NCI-H2107 treated with DMSO at 0.1 percent for 48 hours (cell line): Measurements from ENCODE around the gene TBXAS1.
"Not testable (repeated sequence)": the region's sequence is repeated elsewhere in the genome, so short reads cannot be mapped to it uniquely, and the experiment has no call there.

Source experiments
- DNase-seq: peaks from one replicate; lab custom pipeline; 2025; ENCODE audit not compliant: unreplicated experiment; lab: John Stamatoyannopoulos, UW

The TBXAS1 gene

DNA sequence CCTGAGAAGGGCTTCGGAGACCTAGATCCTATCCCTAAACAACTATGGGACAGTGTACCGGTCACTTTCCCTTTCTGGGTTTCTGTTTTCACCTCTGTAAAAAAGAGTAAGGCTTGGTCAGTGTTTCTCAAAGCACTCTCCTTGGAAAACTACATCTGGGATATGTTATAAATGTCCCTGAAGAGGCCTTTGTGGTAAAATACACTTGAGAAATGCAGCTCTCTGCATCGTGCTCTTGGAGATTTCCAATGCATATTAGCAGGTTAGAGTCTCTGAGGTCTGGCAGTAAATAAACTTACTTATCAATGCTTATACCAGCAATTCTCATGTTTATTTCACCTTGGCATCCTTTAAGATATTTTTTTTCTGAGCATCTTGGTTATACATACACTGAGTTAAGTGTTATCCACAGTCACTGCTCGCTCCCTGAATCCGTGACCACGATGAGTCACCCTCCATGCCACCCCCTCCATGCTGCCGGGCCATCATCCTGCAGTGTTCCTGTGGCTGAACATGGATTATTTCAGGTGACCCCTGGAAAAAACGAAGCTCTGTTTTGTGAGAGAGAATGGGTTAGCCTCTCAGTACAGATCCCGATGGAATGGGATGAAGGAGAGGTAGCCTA, 3.3 kb upstream of the TBXAS1 start:
- DNase-seq, result no peak

DNA sequence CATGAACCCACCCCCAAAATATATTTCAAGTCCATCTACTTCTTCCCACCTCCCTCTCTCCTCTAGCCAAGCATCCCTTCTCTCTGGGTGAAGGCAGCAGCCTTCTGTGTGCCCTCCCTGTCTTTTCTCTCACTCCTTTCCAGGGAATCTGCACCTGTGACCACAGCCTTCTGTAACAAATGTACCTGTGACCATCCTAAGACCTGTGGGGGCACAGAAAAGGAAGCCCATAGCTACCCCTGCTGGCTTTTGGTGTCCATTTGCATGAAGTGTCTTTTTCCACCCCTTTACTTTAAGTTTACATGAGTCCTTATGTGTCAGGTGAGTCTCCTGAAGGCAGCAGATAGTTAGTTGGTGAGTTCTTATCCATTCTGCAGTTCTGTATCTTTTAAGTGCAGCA, 2.0 kb upstream of the TBXAS1 start:
- DNase-seq, result no peak

GRCh38 chr7:139828446-139828845, 618 bp upstream of the TBXAS1 start:
- no peak for DNase-seq

DNA sequence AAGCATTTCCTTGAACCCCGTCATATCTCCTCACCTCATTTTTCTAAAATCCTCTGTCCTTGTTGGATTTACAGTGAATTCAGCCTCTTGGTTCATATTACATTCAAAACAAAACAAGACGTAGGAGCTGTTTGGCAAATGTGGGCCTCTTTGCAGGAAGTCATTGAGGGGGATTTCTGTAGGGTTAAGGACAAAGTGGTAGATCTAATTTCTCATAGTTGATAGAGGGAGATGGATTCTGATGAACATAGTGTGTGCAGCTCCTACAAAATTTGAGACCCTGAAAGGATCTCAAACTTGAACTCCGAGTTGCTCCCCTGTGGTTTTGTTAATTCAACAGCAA, 682 bp downstream of the TBXAS1 start:
- DNase-seq, result peak; percentile 60

GRCh38 chr7:139830292-139830691, 1.2 kb downstream of the TBXAS1 start:
- no peak for DNase-seq

GRCh38 chr7:139830782-139831501, 1.9 kb downstream of the TBXAS1 start:
- DNase-seq, result no peak

- not testable (repeated sequence) for DNase-seq
Measured at GRCh38 chr7:139835848-139836247, 6.8 kb downstream of the TBXAS1 start.

GRCh38 chr7:139837291-139837690, 8.2 kb downstream of the TBXAS1 start:
- DNase-seq, result not testable (repeated sequence)

DNA sequence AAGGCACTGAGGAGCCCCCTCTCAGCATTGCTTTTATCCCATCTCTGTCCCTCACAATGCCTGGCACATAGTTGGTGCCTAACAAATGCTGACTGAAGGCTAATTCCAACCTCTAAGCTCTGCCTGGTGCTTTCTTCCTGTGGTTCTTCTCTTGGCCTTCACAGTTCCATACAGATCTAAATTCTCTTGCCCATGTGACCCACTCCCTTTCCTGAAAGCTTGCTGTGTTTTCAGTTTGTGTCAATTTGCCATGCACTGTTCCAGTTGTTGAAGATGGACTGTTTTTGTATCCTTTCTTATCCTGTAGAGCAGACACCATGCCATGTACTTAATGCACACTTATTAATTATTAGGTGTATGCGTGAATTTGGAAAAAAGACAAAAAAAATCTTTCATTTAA, 9.2 kb downstream of the TBXAS1 start:
- DNase-seq, result no peak

GRCh38 chr7:139838876-139839275, 9.8 kb downstream of the TBXAS1 start:
- no peak for DNase-seq

GRCh38 chr7:139840776-139841175, 11.7 kb downstream of the TBXAS1 start:
- no peak for DNase-seq

DNA sequence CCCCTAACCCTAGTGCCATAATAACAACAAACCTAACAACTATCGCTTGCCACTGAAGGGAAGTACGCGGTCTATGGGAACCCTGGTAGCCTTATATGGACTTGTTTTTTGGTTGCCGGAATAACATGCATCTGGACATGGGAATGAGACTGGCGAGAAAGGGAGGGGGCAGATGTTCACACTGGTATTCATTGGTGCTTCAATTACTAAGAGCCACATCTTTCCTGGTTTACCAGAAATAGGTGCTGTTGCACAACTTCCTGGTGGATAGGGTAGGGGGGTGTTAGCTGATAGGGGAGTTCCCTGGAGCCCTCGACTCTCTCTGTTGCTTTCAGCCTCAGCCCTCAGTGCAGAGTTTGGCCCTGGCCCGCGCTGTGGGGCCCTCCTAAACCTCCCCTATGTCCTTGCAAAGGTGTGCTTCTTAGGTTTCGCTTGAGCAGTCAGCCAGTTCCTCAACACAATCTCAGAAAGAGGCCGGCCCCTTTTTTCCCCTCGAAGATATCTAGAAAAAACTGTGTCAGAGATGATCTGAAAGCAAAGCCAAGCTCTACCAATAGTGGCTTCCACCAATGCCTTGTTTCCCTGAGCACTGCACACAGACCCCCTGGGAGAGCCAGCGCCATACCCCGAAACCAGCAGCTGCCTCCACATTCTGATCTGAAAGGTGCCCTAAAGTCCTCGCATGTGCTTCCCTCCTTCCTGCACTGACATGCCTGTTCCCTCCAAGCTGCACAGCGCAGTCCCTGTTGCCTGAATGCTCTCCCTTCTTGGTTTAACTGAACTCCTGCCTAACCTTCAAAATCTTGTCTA, 13.5 kb downstream of the TBXAS1 start:
- no peak for DNase-seq

- DNase-seq, result not testable (repeated sequence)
Measured at GRCh38 chr7:139843211-139843537, 14.1 kb downstream of the TBXAS1 start.

- DNase-seq, result no peak
Measured at GRCh38 chr7:139844779-139845442, 15.8 kb downstream of the TBXAS1 start.

GRCh38 chr7:139845443-139845805, 16.4 kb downstream of the TBXAS1 start:
- DNase-seq, result no peak

DNA sequence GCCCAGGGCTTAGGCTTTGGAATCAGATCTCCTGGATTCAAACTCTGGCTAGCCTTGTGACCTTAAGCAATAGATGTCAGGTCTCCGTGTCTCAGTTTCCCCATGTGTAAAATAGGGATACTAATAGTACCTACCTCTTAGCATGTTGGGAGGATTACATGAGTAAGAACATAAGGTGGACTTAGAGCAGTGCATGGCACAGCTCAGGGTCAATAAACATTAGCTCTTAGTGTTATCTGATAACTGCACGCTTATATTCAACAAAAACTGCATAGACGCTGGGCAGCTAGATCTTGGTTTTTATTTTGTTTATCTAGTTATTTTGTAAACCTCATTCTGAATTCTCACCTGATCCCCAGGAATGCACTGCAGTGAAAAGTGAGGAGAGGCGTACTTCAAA, 17.2 kb downstream of the TBXAS1 start:
- DNase-seq, result no peak

DNA sequence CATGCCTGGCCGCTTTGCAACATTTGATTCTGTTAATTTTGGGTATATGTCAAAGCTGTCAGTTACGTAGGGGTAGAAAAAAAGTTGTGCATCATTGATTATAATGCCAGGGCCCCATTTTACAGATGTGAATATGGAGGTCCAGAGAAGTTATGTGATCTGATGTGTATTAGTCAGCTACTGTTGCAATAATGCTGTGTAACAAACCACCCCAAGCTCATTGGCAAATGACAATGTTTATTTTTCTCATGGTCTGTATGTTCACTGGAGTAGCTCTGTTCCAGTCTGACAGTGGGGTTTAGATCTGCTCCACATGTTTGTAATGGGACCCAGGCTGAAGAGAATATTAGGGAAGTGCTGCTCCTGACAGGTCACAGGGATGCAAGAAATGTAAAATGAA, 19.2 kb downstream of the TBXAS1 start:
- DNase-seq, result no peak

- no peak for DNase-seq
Measured at GRCh38 chr7:139850906-139851305, 21.8 kb downstream of the TBXAS1 start.

DNA sequence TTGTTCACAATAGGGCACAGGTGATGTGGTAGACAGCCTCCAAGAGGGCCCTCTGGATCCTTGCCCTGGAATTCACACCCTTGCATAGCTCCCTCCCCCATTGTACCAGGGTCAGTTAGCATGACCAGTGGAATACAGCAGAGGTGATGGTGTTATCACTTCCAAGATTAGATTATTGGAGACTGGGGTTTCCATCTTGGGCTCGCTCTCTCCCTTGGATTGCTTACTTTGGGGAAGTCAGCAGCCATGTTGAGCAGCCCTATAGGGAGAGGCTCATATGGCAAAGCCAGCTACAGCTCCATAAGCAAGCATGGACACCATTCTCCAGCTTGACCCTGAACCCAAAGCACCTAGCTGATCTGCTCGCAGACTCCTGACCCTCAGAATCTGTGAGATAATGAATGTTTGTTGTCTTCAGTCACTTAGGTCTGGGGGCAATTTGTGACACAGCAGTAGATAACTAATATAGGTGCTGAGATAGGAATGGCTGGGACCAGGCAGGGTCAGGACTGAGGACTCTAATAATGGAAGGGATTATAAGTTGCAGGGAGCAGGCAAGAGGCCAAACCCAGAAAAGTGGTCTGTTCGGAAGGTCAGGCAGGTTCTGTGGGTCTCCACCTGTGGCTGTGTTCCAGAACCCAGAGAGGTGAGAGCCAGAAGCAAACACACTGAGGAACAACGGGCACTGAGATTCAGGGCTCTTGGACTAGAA, 22.9 kb downstream of the TBXAS1 start:
- no peak for DNase-seq

- DNase-seq, result no peak
Measured at GRCh38 chr7:139852482-139852845, 23.4 kb downstream of the TBXAS1 start.

GRCh38 chr7:139853506-139854123, 24.6 kb downstream of the TBXAS1 start:
- no peak for DNase-seq
